ENCODE data around the gene CYP4F2. TPM values are rescaled to one million over a fixed set of nuclear protein-coding genes. Genes with fewer than 3 reads are reported as not detected.

The CYP4F2 gene
- total RNA-seq, 1 experiment from 2014 or later: not detected

GRCh38 chr19:15897026-15897737, 692 bp downstream of the CYP4F2 start:
- intact Hi-C loops (cut with micrococcal nuclease; ENCODE audit: unreplicated experiment): no loop called here
- Mint-ChIP-seq H3K4me1 (ENCODE audit: low read depth, unreplicated experiment) (no peaks in the 10 kb centered on the region), H3K9me3 (ENCODE audit: low read depth, unreplicated experiment) (peaks cover 4% of the 10 kb centered on the region), H3K4me3 (ENCODE audit: low read depth, unreplicated experiment) (no peak overlapping the region), H3K27ac (ENCODE audit: unreplicated experiment) (no peak overlapping the region), H3K27me3 (ENCODE audit: unreplicated experiment) (no peaks in the 10 kb centered on the region), H3K36me3 (ENCODE audit: insufficient read depth, unreplicated experiment) (no peaks in the 10 kb centered on the region)
- CTCF ChIA-PET: no interaction called here
- DNase-seq: no peak
- no peak for TF ChIP-seq CTCF (IDR thresholded peaks at IDR 0.05; ENCODE audit: unreplicated experiment)
- BruUV-seq (replicated peaks): no TSS peak

DNA sequence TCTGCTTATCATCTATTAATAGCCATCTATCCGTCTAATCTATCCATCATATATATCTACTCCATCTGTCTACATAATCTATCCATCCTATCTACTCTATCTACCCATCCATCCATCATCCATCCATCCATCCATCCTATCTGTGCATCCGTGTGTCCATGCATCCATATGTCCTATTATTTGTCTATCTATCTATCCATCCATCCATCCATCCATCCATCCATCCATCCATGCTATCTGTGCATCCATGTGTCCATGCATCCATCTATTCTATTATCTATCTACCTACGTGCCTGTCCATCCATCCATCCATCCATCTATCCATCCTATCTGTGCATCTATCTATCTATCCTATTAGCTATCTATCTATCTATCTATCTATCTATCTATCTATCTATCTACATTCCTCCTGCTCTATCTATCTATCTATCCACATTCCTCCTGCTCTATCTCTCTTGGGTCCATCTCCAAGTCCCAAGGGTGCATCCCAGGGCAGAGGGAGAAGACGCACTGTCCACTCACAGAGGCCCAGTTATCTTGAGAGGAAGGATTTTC, 1.9 kb downstream of the CYP4F2 start:
- no peak overlapping the region for H3K27ac Mint-ChIP-seq (ENCODE audit: unreplicated experiment)
- H3K4me1 Mint-ChIP-seq (ENCODE audit: low read depth, unreplicated experiment): no peaks in the 10 kb centered on the region
- BruUV-seq (replicated peaks): no TSS peak
- no peaks in the 10 kb centered on the region for H3K36me3 Mint-ChIP-seq (ENCODE audit: insufficient read depth, unreplicated experiment)
- H3K27me3 Mint-ChIP-seq (ENCODE audit: unreplicated experiment): no peaks in the 10 kb centered on the region
- peaks cover 4% of the 10 kb centered on the region for H3K9me3 Mint-ChIP-seq (ENCODE audit: low read depth, unreplicated experiment)
- no peak for TF ChIP-seq CTCF (IDR thresholded peaks at IDR 0.05; ENCODE audit: unreplicated experiment)
- intact Hi-C loops (cut with micrococcal nuclease; ENCODE audit: unreplicated experiment): no loop called here
- CTCF ChIA-PET: no interaction called here
- H3K4me3 Mint-ChIP-seq (ENCODE audit: low read depth, unreplicated experiment): no peak overlapping the region
- DNase-seq: no peak

GRCh38 chr19:15894359-15894758, 3.5 kb downstream of the CYP4F2 start:
- no peak for TF ChIP-seq CTCF (IDR thresholded peaks at IDR 0.05; ENCODE audit: unreplicated experiment)
- no peak overlapping the region for H3K4me3 Mint-ChIP-seq (ENCODE audit: low read depth, unreplicated experiment)
- no peak for DNase-seq
- no peaks in the 10 kb centered on the region for H3K27me3 Mint-ChIP-seq (ENCODE audit: unreplicated experiment)
- no TSS peak for BruUV-seq (replicated peaks)
- H3K36me3 Mint-ChIP-seq (ENCODE audit: insufficient read depth, unreplicated experiment): no peaks in the 10 kb centered on the region
- intact Hi-C loops (cut with micrococcal nuclease; ENCODE audit: unreplicated experiment): no loop called here
- H3K27ac Mint-ChIP-seq (ENCODE audit: unreplicated experiment): no peak overlapping the region
- H3K9me3 Mint-ChIP-seq (ENCODE audit: low read depth, unreplicated experiment): peaks cover 4% of the 10 kb centered on the region
- CTCF ChIA-PET: no interaction called here
- H3K4me1 Mint-ChIP-seq (ENCODE audit: low read depth, unreplicated experiment): no peaks in the 10 kb centered on the region

- no peaks in the 10 kb centered on the region for H3K36me3 Mint-ChIP-seq (ENCODE audit: insufficient read depth, unreplicated experiment)
- H3K9me3 Mint-ChIP-seq (ENCODE audit: low read depth, unreplicated experiment): peaks cover 4% of the 10 kb centered on the region
- H3K27ac Mint-ChIP-seq (ENCODE audit: unreplicated experiment): no peak overlapping the region
- H3K4me3 Mint-ChIP-seq (ENCODE audit: low read depth, unreplicated experiment): no peak overlapping the region
- intact Hi-C loops (cut with micrococcal nuclease; ENCODE audit: unreplicated experiment): no loop called here
- BruUV-seq (replicated peaks): no TSS peak
- H3K4me1 Mint-ChIP-seq (ENCODE audit: low read depth, unreplicated experiment): no peaks in the 10 kb centered on the region
- no peak for TF ChIP-seq CTCF (IDR thresholded peaks at IDR 0.05; ENCODE audit: unreplicated experiment)
- CTCF ChIA-PET: no interaction called here
- DNase-seq: no peak
- no peaks in the 10 kb centered on the region for H3K27me3 Mint-ChIP-seq (ENCODE audit: unreplicated experiment)
Measured at GRCh38 chr19:15893477-15893876, 4.4 kb downstream of the CYP4F2 start.

Measured in Calu3 (cell line).